ENCODE measurements around the gene PAFAH1B1.
"Not testable (repeated sequence)": the region's sequence is repeated elsewhere in the genome, so short reads cannot be mapped to it uniquely, and the experiment has no call there.

PAFAH1B1 gene

GRCh38 chr17:2592971-2593820, at the start of gene PAFAH1B1:
PAFAH1B1 (plus strand) TSS chr17:2593654; CDS start chr17:2638289, 44,635 bp downstream.
- peak; percentile 97 for DNase-seq

GRCh38 chr17:2545393-2545792, 48.1 kb upstream of the PAFAH1B1 start:
- no peak for DNase-seq

GRCh38 chr17:2547176-2547575, 46.3 kb upstream of the PAFAH1B1 start:
- DNase-seq, result no peak

GRCh38 chr17:2548026-2548425, 45.4 kb upstream of the PAFAH1B1 start:
- not testable (repeated sequence) for DNase-seq

GRCh38 chr17:2549392-2550211, 43.9 kb upstream of the PAFAH1B1 start:
- no peak for DNase-seq

GRCh38 chr17:2551493-2551892, 42.0 kb upstream of the PAFAH1B1 start:
- DNase-seq, result no peak

- no peak for DNase-seq
These were observed 41.5 kb upstream of the PAFAH1B1 start for GRCh38 chr17:2551928-2552327.

GRCh38 chr17:2560658-2561057, 32.8 kb upstream of the PAFAH1B1 start:
- no peak for DNase-seq

GRCh38 chr17:2562162-2562858, 31.1 kb upstream of the PAFAH1B1 start:
- DNase-seq, result no peak

- no peak for DNase-seq
These were observed 30.4 kb upstream of the PAFAH1B1 start for GRCh38 chr17:2563061-2563460.

GRCh38 chr17:2563543-2563942, 29.9 kb upstream of the PAFAH1B1 start:
- DNase-seq, result no peak

GRCh38 chr17:2564877-2565276, 28.6 kb upstream of the PAFAH1B1 start:
- no peak for DNase-seq

- DNase-seq, result no peak
These were observed 27.4 kb upstream of the PAFAH1B1 start for GRCh38 chr17:2566056-2566455.

GRCh38 chr17:2571523-2572303, 21.7 kb upstream of the PAFAH1B1 start:
- DNase-seq, result no peak

GRCh38 chr17:2572304-2572609, 21.2 kb upstream of the PAFAH1B1 start:
- DNase-seq, result not testable (repeated sequence)

GRCh38 chr17:2580151-2580550, 13.3 kb upstream of the PAFAH1B1 start:
- DNase-seq, result no peak

- no peak for DNase-seq
These were observed 12.8 kb upstream of the PAFAH1B1 start for GRCh38 chr17:2580661-2581060.

- no peak for DNase-seq
These were observed 11.0 kb upstream of the PAFAH1B1 start for GRCh38 chr17:2582493-2582892.

GRCh38 chr17:2591040-2591640, 2.3 kb upstream of the PAFAH1B1 start:
- no peak for DNase-seq

- DNase-seq, result peak; percentile 89
These were observed 617 bp downstream of the PAFAH1B1 start for GRCh38 chr17:2593821-2594721.

All from CD4-positive, alpha-beta T cell treated with Interleukin-17A for 4 hours (primary cell).